ENCODE results near the gene BMP7. TPM values are rescaled to one million over a fixed set of nuclear protein-coding genes. Genes with fewer than 3 reads are reported as not detected.
"Not testable (repeated sequence)": the region's sequence is repeated elsewhere in the genome, so short reads cannot be mapped to it uniquely, and the experiment has no call there.

The BMP7 gene
- total RNA-seq, 4 donors from 2014 or later: 4.6 to 7.1 (median 5.6) TPM

- intact Hi-C loops (cut with DNase I): no loop called here
- no peak for DNase-seq (ENCODE audit: extremely low spot score)
- TF ChIP-seq POLR2AphosphoS5 (IDR thresholded peaks at IDR 0.05): no peak
These were observed 22.8 kb downstream of the BMP7 start for GRCh38 chr20:57243480-57244220.

GRCh38 chr20:57242414-57242813 is 24.0 kb downstream of the BMP7 start:
- Histone ChIP-seq H3K36me3 (no peaks in the 10 kb centered on the region), H3K27ac (replicated peaks in 1 of 4) (no peak overlapping the region), H3K27me3 (no peaks in the 10 kb centered on the region), H3K9me3 (no peaks in the 10 kb centered on the region), H3K4me3 (no peak overlapping the region), H3K4me1 (peaks cover 0 to 15% (median 10%) of the 10 kb centered on the region in 4 donors)
- intact Hi-C loops (cut with DNase I): no loop called here
- no peak for DNase-seq (ENCODE audit: extremely low spot score)
- no peak for TF ChIP-seq POLR2AphosphoS5 (IDR thresholded peaks at IDR 0.05)
- no peak for TF ChIP-seq POLR2A (IDR thresholded peaks at IDR 0.05; ENCODE audit: low read depth)
- no peak for TF ChIP-seq CTCF (IDR thresholded peaks at IDR 0.05)
- TF ChIP-seq EP300 (IDR thresholded peaks at IDR 0.05): no peak
- 88% methylated on average over 4 of the region's 4 CpGs for WGBS

More at GRCh38 chr20:57243480-57244220, 22.8 kb downstream of the BMP7 start:
- Histone ChIP-seq H3K27me3 (peaks cover 0 to 6% (median 0%) of the 10 kb centered on the region in 4 donors), H3K4me3 (no peak overlapping the region), H3K9me3 (no peaks in the 10 kb centered on the region), H3K4me1 (peaks cover 0 to 15% (median 10%) of the 10 kb centered on the region in 4 donors), H3K36me3 (no peaks in the 10 kb centered on the region), H3K27ac (replicated peaks in 1 of 4) (peak overlapping the region in 1 of 4 donors; percentile 26)
- WGBS: 80% methylated on average over 17 of the region's 17 CpGs

GRCh38 chr20:57241363-57241991 is 25.0 kb downstream of the BMP7 start:
- Histone ChIP-seq H3K36me3 (no peaks in the 10 kb centered on the region), H3K27ac (replicated peaks in 1 of 4) (no peak overlapping the region), H3K4me3 (no peak overlapping the region), H3K4me1 (peaks cover 0 to 15% (median 10%) of the 10 kb centered on the region in 4 donors), H3K27me3 (no peaks in the 10 kb centered on the region), H3K9me3 (no peaks in the 10 kb centered on the region)
- no peak for DNase-seq (ENCODE audit: extremely low spot score)
- intact Hi-C loops (cut with DNase I): no loop called here
- WGBS: 56% methylated on average over 6 of the region's 6 CpGs
- TF ChIP-seq EP300 (IDR thresholded peaks at IDR 0.05) (no peak), POLR2AphosphoS5 (IDR thresholded peaks at IDR 0.05) (no peak), POLR2A (IDR thresholded peaks at IDR 0.05; ENCODE audit: low read depth) (no peak)

GRCh38 chr20:57240581-57241362 is 25.7 kb downstream of the BMP7 start:
- H3K4me1 ChIP-seq: peaks cover 0 to 15% (median 10%) of the 10 kb centered on the region in 4 donors
- no peak overlapping the region for H3K4me3 ChIP-seq
- no peak overlapping the region for H3K27ac ChIP-seq (replicated peaks in 1 of 4)
- no peaks in the 10 kb centered on the region for H3K36me3 ChIP-seq
- H3K9me3 ChIP-seq: no peaks in the 10 kb centered on the region
- no peak for TF ChIP-seq EP300 (IDR thresholded peaks at IDR 0.05)
- no peak for TF ChIP-seq CTCF (IDR thresholded peaks at IDR 0.05)
- no peak for TF ChIP-seq POLR2A (IDR thresholded peaks at IDR 0.05; ENCODE audit: low read depth)
- TF ChIP-seq POLR2AphosphoS5 (IDR thresholded peaks at IDR 0.05): no peak
- intact Hi-C loops (cut with DNase I): no loop called here
- DNase-seq (ENCODE audit: extremely low spot score): no peak
- peaks cover 0 to under 1% (median 0%) of the 10 kb centered on the region in 4 donors for H3K27me3 ChIP-seq
- WGBS: 61% methylated on average over 8 of the region's 8 CpGs

GRCh38 chr20:57239725-57240124 is 26.7 kb downstream of the BMP7 start:
- peaks cover 0 to 15% (median 10%) of the 10 kb centered on the region in 4 donors for H3K4me1 ChIP-seq
- H3K27ac ChIP-seq (replicated peaks in 1 of 4); H3K36me3 ChIP-seq; H3K4me3 ChIP-seq; DNase-seq (ENCODE audit: extremely low spot score); H3K9me3 ChIP-seq; intact Hi-C loops (cut with DNase I): not testable (repeated sequence)
- peaks cover 0 to 11% (median 0%) of the 10 kb centered on the region in 4 donors for H3K27me3 ChIP-seq
- 100% methylated on average over 1 of the region's 1 CpG for WGBS

GRCh38 chr20:57239324-57239723 is 27.1 kb downstream of the BMP7 start:
- H3K27ac ChIP-seq (replicated peaks in 1 of 4); H3K9me3 ChIP-seq; DNase-seq (ENCODE audit: extremely low spot score); intact Hi-C loops (cut with DNase I); H3K36me3 ChIP-seq; H3K4me3 ChIP-seq: not testable (repeated sequence)
- Histone ChIP-seq H3K27me3 (peaks cover 0 to 13% (median 0%) of the 10 kb centered on the region in 4 donors), H3K4me1 (peaks cover 0 to 13% (median 9%) of the 10 kb centered on the region in 4 donors)
- WGBS: 100% methylated on average over 3 of the region's 4 CpGs
